ENCODE data around the gene CDCA5. TPM values are rescaled to one million over a fixed set of nuclear protein-coding genes. Genes with fewer than 3 reads are reported as not detected.

CDCA5 gene
- total RNA-seq, 4 donors from 2014 or later: 0.56 to 2.8 (median 1.4) TPM; not detected in 1

GRCh38 chr11:65055538-65055937, 28.3 kb downstream of the CDCA5 start:
- TF ChIP-seq CTCF (IDR thresholded peaks at IDR 0.05): no peak
- DNase-seq (ENCODE audit: low spot score) (no peak), ATAC-seq (ENCODE audit: low FRiP score) (no peak)

- DNase-seq (ENCODE audit: low spot score): no peak
- no peak for ATAC-seq (ENCODE audit: low FRiP score)
- TF ChIP-seq CTCF (IDR thresholded peaks at IDR 0.05): no peak
Observed at GRCh38 chr11:65053827-65054508, 29.9 kb downstream of the CDCA5 start.

- ATAC-seq (ENCODE audit: low FRiP score) (no peak), DNase-seq (ENCODE audit: low spot score) (no peak)
- TF ChIP-seq CTCF (IDR thresholded peaks at IDR 0.05): no peak
Observed at GRCh38 chr11:65051398-65051858, 32.4 kb downstream of the CDCA5 start.

DNA sequence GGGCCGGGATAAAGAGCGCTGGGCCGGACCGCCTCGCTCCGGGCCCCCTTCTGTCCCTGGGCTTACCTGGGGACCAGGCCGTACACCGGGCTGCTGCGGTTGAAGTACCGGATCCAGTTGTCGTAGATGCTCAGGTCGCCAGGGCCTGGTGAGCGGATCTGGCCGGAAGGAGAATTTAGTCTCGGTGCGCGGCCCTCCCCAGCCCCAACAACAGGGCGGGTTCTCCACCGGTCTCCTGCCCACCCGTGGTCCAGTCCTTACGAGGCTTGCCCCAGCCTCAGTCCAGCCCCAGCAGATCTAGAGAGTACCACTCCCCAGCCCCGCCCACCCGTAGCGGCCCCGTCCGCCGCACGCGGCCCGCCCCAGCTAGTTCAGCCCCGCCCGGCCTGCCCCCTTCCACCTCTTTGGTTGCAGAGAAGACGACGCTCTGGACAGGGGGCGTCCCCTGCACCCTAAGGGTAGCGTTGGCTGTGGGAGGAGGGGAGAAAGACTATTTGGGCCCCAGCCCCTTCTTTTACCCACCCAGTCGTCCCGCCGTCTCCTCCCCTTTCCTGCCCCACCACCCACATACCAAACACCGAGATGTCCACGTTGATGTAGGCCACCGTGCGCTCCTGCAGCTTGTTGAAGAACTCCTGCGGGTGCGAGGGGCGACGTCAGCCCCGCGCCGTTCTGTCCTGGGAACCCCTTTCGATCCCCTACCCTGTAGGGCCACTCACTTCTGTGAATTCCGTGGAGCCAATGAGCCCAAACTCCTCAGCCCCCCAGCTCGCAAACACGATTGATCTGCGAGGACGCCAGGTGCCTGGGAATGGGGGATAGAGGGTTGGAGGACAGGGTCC, 36.0 kb downstream of the CDCA5 start:
- DNase-seq (ENCODE audit: low spot score) (no peak), ATAC-seq (ENCODE audit: low FRiP score) (peak; percentile 48)
- no peak for TF ChIP-seq CTCF (IDR thresholded peaks at IDR 0.05)

DNA sequence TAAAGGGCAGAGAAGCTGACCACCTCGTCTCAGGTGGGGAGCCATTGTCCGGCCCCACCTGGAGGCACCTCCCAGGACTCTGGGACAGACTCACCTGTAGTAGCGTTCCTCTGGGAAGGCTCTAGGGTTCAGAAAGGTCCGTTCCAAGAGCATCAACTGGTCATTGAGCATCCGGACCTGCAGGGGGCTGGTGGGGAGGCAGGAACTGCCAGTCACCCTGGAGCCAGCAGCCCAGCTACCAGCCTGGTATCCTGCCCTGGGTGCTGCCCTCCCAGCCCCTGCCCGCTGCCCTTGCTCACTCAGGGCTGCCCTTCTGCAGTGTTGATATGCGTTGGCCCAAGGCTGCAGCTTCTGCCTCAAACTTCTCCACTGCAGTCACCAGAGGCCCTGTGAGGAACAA, 38.1 kb downstream of the CDCA5 start:
- DNase-seq (ENCODE audit: low spot score): no peak
- no peak for TF ChIP-seq CTCF (IDR thresholded peaks at IDR 0.05)

DNA sequence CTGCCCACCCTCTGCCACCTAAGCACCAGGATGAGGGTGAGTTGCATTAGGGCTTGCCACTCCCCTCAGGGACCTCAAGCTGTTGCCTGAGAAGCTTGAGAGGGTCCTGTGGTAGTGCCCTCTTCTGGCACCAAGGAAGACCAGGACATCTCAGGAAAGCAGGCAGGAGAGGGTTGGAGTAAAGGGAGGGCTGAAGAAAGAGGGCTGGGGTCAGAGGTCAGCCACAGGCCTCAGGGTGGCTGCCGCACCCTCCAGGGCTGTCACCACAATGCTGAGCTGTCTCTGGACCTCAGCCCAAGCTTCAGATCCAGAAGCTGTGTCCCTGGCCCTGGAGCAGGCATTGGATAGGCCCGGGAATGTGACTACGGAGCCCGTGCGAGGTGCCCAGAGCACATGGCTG, 38.8 kb downstream of the CDCA5 start:
- DNase-seq (ENCODE audit: low spot score): no peak
- TF ChIP-seq CTCF (IDR thresholded peaks at IDR 0.05): no peak
- no peak for ATAC-seq (ENCODE audit: low FRiP score)

More for the DNA sequence above, 38.1 kb downstream of the CDCA5 start:
- ATAC-seq (ENCODE audit: low FRiP score): no peak

All from omental fat pad (tissue), 4 donors.